HG03469 (cell line): Measurements from ENCODE around the gene PCSK6.

ENCODE experiments used
- ATAC-seq: cut with Tn5 transposase; IDR thresholded peaks from one replicate; pipeline ENCODE4 v1.9.1; 2021; ENCODE audit warnings: mild to moderate bottlenecking, moderate library complexity, moderate number of reproducible peaks; ENCODE audit not compliant: unreplicated experiment

The PCSK6 gene

GRCh38 chr15:101523560-101523940 is 34.0 kb upstream of the PCSK6 start:
- ATAC-seq, result no peak

DNA sequence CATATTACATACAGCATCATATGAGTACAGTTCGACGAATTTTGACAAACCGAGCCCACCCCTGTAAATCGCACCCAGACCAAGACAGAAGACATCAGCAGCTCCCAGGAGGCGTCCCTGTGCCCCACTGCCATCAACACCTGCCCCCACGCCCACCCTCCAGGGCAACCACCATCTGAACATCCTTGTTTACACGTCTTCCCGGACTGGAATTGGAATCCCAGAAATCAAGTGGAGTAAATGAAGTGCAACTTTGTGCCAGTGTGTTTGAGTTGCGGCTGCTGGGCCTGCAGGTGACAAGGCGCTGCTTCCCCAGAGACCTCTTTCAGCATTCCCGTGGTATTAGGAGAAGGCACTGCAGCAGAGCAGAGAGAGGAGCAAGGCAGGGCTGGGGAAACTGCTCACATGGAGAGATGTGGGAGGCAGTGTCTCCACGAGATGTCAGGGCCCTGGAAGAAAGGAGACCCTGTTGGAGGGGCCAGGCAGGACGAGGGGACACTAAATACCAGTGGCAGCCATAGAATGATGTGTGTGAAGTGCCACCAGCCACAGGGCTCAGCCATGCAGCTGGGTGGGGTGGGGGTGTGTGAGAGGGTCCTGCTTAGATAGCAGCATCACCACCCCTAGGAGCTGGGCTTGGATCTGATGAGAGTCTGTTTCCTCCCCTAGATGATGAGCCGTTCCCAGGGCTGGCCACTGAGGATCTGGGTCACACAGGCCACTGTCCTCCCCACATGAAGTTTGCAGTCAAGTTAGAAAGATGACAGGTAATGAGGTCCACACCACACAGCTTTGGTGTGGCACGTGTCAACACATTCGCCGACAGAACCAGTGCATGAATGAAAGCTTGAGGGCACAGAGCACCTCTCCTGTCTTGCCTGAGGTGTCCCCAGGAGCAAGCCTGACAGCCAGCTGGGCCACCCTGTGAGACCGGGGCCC is 33.4 kb upstream of the PCSK6 start:
- ATAC-seq, result no peak

DNA sequence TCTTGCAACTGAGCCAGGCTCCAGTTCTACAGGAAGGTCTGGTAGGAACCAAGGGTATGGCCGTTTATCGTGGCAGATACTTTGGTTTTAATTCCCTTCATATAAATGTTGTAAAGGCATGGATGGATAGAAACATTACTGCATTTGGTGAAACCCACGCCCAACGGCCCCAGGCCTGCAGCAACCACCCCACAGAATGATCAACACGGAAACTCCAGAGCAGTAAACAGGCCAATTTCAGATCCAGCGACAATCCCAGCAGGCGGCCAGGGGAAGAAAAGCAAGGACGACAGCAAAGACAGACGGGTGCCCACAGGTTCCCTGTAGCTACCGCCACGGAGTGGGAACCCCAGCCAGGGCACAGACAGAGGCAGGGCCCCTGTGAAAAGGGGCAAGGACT is 32.6 kb upstream of the PCSK6 start:
- ATAC-seq, result no peak

GRCh38 chr15:101521591-101521990 is 32.1 kb upstream of the PCSK6 start:
- ATAC-seq, result no peak

DNA sequence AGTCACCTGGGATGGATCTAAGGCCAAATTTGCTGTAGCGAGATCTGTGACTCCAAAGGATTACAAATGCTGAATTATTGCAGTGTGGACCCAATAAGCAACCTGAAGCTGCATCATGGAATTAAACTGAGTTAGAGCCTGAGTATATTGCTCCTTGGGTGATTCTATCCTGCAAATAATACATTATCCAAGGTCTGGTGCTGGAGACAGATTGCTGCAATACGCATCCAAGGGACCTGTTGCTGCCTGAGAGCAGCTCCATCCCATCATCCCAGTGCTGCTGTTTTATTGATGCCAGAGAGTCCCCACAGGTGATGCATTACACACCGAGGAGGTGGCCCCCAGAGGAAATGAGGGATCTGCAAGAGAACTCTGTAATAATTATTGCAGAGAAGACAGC is 31.6 kb upstream of the PCSK6 start:
- no peak for ATAC-seq

- ATAC-seq, result no peak
Observed at GRCh38 chr15:101520395-101520794, 30.9 kb upstream of the PCSK6 start.

DNA sequence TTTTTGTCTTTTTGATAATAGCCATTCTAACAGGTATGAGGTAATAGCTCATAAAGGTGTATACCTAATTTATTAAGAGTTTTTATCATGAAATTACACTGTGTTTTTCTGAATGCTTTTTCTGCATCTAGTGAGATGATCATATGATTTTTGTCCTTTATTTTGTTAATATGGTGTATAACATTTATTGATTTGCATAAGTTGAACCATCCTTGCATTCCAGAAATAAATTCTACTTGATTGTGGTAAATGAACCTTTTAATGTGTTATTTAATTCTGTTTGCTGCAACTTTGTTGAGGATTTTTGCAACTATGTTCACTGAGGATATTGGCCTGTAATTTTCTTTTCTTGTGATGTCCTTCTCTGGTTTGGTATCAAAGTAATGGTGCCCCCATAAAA is 28.0 kb upstream of the PCSK6 start:
- ATAC-seq, result no peak

DNA sequence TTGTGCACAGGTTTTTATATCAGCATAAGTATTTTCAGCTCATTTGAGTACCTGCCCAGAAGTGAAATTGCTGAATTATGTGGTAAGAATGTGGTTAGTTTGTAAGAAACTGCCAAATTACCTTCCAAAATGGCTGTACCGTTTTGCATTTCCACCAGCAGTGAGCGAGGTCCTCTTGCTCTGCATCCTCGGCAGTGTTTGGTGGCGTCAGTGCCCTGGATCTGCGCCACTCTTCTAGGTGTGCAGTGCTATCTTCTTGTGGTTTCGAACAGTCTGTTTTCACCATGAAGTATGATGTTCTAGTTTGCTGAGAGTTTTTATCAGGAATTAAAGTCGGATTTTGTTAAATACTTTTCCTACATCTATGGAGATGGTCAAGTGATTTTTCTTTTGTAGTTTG is 24.8 kb upstream of the PCSK6 start:
- no peak for ATAC-seq

GRCh38 chr15:101511717-101512116 is 22.2 kb upstream of the PCSK6 start:
- no peak for ATAC-seq

DNA sequence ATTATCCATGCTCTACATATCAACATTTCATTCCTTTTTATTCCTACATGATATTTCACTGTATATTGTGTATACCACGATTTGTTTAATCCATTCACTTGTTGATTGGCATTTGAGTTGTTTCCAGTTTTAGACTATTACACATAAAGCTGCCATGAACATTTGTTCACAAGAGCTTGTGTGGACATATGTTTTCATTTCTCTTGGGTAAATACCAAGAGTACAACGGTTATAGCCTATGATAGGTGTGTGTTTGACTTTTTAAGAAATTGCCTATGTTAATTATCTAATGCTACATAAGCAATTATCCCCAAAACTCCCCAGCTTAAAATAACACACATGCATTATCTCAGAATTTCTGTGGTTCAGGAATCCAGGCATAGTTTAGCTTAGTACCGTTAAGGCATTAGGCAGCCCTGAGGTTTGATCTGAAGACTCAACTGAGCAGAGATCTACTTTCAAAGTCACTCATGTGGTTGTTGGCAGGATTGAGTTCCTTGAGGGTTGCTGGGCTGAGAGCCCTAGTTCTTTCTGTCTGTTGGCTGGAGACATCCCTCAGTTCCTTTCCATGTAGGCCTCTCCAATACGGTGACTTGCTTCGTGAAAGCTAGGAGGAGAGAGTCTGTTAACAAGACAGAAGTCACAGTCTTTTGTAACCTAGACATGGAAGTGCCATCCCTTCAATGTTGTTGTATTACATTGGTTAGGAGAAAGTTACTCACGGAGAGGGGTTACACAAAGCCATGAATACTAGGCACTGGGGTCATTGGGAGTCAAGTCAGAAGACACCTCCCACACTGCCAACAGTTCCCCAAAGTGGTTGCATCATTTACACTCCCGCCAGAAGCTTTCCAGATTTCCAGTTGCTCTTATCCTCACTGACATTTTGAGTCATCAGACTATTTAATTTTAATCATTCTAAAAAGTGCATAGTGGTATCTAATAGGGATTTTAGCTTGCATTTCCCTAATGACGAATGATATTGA is 21.0 kb upstream of the PCSK6 start:
- no peak for ATAC-seq

- no peak for ATAC-seq
Observed at GRCh38 chr15:101509279-101509678, 19.8 kb upstream of the PCSK6 start.

DNA sequence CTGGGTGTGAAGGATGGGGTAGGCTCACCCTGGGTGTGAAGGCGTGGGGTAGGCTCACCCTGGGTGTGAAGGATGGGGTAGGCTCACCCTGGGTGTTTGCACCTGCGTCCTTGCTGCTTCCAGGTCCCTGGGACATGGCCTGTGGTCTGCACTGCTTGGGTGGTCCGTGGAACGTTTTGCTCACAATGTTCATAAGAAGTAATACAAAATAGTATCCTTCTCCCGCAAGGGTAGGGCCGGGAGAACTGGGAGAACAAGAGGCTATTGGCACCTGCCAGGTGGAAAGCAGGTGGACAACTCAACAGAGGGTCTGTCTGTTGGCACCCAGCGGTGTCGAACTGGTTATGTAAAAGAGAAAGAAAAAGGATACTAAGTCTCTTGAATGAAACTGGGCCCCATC is 17.0 kb upstream of the PCSK6 start:
- no peak for ATAC-seq

DNA sequence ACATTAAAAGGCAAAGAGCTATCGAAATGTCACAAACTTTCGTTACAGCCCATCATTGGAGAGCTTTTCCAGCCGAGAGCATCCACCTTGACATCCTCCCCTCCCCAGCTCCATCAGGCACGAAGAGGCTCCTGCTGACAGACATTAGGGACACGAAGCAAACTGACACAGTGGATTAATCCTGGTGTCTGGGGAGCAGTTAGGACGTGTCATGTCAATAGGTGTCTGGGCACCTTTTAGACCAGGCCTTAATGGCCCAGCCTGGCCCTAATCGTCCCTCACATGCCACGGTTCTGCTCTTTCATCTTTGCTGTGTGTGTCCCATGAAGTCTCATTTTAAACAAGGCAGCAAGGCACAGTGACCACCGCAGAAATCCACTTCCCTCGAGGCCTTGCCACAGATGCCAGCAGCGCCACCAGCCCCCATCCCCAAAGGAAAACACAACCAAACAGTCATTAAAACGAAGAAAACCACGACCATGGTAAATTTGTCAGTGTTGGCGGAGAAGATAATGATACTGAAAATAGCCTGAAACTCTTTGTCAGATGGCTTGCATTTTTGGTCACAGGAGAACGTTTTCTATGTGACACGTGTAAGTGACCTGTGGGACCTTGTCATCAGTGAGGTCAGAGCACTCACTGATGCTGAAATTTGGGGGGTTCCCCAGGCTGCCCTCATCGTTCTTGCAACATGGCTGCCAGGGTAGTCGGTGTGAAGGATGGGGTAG is 16.3 kb upstream of the PCSK6 start:
- no peak for ATAC-seq

- no peak for ATAC-seq
Observed at GRCh38 chr15:101504866-101505609, 15.5 kb upstream of the PCSK6 start.

GRCh38 chr15:101504373-101504772 is 14.9 kb upstream of the PCSK6 start:
- no peak for ATAC-seq

- ATAC-seq, result no peak
Observed at GRCh38 chr15:101503296-101503599, 13.7 kb upstream of the PCSK6 start.

GRCh38 chr15:101502572-101503295 is 13.2 kb upstream of the PCSK6 start:
- no peak for ATAC-seq

- ATAC-seq, result no peak
Observed at GRCh38 chr15:101501703-101502373, 12.3 kb upstream of the PCSK6 start.

DNA sequence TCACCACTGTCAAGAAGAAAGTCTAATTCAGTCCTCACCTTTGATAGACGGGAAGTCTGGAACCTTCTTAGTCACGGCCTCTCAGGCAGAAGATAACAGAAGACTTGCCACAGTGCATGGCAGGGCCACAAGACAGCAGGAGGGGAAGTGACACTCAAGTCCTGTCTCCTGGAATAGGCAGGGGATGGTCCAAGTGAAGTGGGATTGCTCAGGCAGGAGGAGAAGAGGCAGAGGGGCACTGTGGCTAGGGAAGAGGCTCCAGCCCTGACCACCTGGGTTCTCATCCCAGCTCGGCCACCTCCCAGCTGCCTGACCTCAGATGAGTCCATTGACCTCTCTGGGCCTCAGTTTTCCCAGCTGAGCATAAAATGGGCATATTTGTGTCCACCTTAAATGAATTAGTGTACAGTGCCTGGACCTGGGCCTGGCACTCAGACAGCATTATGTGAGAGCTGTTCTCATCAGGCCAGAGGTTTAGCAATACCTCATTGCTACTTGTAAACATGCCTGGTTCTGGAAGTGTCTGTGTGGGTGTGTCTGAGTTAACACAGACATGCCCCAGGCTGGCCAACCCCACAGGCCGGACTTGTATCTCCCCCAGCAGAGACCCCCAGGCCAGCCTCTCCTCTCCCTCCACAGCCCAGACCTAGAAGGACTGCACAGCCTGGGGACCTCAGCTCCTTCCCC is 11.5 kb upstream of the PCSK6 start:
- no peak for ATAC-seq
